ENCODE data around the gene SH3PXD2A. TPM values are rescaled to one million over a fixed set of nuclear protein-coding genes. Genes with fewer than 3 reads are reported as not detected.

The SH3PXD2A gene
- total RNA-seq, 4 donors from 2014 or later = 35.0 to 54.8 (median 45.4) TPM

DNA sequence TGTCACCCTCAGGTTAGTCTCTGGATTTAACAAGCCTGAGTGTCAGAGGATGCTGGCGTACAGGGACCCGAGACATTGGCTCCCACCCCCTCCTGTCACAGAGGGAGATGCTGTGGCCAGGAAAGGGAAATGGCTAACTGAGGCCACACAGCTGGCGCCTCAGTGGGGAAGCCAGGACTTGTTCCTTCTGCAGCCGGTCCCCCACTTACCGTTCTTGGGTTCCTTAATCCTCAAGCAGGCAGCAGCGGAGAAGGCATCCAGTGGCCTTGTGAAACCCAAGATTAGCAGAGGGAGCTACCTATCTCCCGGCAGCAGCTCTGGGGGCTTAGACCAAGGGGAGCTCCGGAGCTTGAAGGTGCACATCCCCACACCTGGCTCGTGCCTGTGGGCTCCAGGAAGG lies 296.5 kb downstream of the SH3PXD2A start:
- no peak for DNase-seq (ENCODE audit: low spot score in 2 of 2)
- H3K4me3 ChIP-seq (ENCODE audit: low read depth, poor library complexity, severe bottlenecking) = no peak overlapping the region
- TF ChIP-seq, protein P1, sequence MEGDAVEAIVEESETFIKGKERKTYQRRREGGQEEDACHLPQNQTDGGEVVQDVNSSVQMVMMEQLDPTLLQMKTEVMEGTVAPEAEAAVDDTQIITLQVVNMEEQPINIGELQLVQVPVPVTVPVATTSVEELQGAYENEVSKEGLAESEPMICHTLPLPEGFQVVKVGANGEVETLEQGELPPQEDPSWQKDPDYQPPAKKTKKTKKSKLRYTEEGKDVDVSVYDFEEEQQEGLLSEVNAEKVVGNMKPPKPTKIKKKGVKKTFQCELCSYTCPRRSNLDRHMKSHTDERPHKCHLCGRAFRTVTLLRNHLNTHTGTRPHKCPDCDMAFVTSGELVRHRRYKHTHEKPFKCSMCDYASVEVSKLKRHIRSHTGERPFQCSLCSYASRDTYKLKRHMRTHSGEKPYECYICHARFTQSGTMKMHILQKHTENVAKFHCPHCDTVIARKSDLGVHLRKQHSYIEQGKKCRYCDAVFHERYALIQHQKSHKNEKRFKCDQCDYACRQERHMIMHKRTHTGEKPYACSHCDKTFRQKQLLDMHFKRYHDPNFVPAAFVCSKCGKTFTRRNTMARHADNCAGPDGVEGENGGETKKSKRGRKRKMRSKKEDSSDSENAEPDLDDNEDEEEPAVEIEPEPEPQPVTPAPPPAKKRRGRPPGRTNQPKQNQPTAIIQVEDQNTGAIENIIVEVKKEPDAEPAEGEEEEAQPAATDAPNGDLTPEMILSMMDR (IDR thresholded peaks at IDR 0.05) = no peak
- intact Hi-C loops (cut with DNase I; ENCODE audit: low total_unique reads) = no loop called here
- 74 to 82% methylated on average over 9 of the region's 9 CpGs for WGBS, 2 donors

DNA sequence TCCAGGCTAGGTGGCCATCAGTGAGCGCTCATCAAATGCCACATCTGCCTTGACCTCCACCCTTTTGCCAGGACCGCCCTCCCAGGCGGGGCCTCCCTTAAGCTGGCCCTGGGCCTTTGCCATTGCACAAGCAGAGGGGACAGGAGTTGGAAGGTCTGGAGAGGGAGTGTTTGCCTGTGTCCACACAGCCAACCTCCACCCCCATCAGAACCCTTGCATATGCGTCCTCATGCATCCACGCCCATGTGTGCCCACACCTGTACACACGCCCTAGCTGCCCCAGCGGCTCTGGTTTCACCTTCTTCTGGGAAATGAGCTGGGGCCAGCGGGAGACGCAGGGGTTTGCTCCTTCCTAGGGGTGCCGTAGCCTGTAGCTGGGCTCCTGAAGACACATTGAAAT lies 297.9 kb downstream of the SH3PXD2A start:
- intact Hi-C loops (cut with DNase I; ENCODE audit: low total_unique reads) = no loop called here
- no peak overlapping the region for H3K4me3 ChIP-seq (ENCODE audit: low read depth, poor library complexity, severe bottlenecking)
- DNase-seq (ENCODE audit: low spot score in 2 of 2) = no peak
- 93 to 96% methylated on average over 10 of the region's 10 CpGs for WGBS, 2 donors
- TF ChIP-seq POLR2A (IDR thresholded peaks at IDR 0.05) = no peak
- TF ChIP-seq, protein P1 (IDR thresholded peaks at IDR 0.05) = no peak

DNA sequence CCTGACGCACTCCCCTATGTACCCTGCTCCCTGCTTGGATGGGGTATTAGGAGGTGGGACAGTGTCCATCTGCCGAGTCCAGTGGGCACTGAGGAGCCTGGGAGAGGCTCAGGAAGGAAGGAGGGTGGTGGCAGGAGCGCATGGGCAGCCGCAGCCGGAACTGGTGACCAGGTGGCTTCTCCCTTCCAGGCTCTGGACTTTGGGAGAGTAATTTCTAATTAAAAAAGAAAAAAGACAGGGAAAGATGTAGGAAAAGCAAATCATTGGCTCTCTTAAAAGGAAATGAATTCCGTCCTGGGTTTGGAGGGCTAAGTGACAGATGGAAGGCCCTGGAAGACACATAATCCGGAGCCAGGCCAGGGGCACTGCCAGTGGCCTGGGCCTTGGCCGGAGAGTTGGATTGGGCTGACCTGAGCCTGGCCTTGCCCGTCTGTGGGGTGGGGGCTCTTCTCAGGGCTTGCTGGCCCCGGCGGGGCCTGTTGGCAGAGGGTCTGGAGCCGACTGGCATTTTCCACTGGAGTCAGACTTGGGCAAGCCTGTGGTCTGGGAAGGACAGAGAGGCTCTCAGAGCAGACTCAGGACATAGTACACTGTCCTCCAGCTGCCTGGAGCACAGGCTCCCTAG lies 298.9 kb downstream of the SH3PXD2A start:
- TF ChIP-seq, protein P1 (IDR thresholded peaks at IDR 0.05) = no peak
- TF ChIP-seq POLR2A (IDR thresholded peaks at IDR 0.05) = no peak

DNA sequence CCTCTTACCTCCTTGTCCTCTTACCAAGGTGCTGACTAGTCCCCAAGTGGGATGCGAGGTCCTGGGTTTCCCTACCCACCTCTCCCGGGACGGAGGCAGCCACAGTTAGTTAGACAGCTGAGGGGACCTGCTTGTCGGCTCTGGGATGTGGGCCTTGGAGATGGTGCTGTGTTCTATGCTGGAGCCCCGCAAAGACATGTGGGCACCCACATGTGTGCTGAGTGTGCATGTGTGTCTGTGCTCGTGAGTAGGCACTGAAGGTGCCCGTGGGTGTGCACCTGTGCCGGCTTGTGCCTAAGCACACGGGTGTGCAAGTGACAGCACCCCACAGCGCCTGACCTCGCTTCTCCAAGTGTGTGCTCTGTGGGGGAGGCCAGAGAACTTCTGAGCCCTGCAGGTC lies 299.7 kb downstream of the SH3PXD2A start:
- TF ChIP-seq POLR2A (IDR thresholded peaks at IDR 0.05) = no peak
- TF ChIP-seq, protein P1 (IDR thresholded peaks at IDR 0.05) = no peak
- 61 to 65% methylated on average over 2 to 11 of the region's 11 CpGs for WGBS, 2 donors
- no peak for DNase-seq (ENCODE audit: low spot score in 2 of 2)
- intact Hi-C loops (cut with DNase I; ENCODE audit: low total_unique reads) = no loop called here
- H3K4me3 ChIP-seq (ENCODE audit: low read depth, poor library complexity, severe bottlenecking) = no peak overlapping the region

More for the DNA sequence above, 298.9 kb downstream of the SH3PXD2A start:
- H3K4me3 ChIP-seq (ENCODE audit: low read depth, poor library complexity, severe bottlenecking) = no peak overlapping the region
- intact Hi-C loops (cut with DNase I; ENCODE audit: low total_unique reads) = no loop called here
- DNase-seq (ENCODE audit: low spot score in 2 of 2) = no peak
- 87 to 93% methylated on average over 12 of the region's 12 CpGs for WGBS, 2 donors

DNA sequence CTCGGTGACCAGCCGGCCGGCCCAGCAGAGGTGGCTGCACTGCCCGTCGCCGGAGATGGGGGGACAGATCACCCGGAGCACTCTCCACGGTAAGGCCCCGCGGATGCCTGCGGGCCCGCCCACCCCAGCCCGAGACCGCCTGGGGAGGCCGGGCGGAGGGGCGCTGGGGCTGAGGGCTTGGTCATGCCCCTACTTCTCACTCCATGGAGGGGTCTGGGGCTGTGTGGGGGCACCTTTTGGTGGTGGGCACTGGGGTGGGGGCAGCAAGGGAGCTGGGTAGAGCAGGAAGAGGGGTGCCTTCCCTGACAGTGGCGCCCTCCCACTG lies 300.1 kb downstream of the SH3PXD2A start:
- intact Hi-C loops (cut with DNase I; ENCODE audit: low total_unique reads) = no loop called here
- WGBS, 2 donors = 50% methylated on average over 1 of the region's 18 CpGs; no CpG with 5 or more reads in 1 of the 2 donors
- no peak overlapping the region for H3K4me3 ChIP-seq (ENCODE audit: low read depth, poor library complexity, severe bottlenecking)
- DNase-seq (ENCODE audit: low spot score in 2 of 2) = no peak
- TF ChIP-seq, protein P1 (IDR thresholded peaks at IDR 0.05) = no peak
- no peak for TF ChIP-seq POLR2A (IDR thresholded peaks at IDR 0.05)
